PC-9 (cell line): ENCODE measurements around the gene ALCAM.

Experiments
- CTCF ChIP-seq: fragments of 200-600 bp; sonication (generic); conservative IDR thresholded peaks from 2 replicates; pipeline ENCODE4 v1.6.1; 2017; ENCODE audit warnings: mixed run types, antibody characterized with exemption, mild to moderate bottlenecking, moderate library complexity
- EZH2 ChIP-seq: fragments of 200-600 bp; sonication (generic); IDR thresholded peaks from 2 replicates; pipeline ENCODE4 v1.8.0; 2017; ENCODE audit warnings: antibody characterized with exemption, low read depth

- TF ChIP-seq CTCF: no peak
- no peak for TF ChIP-seq EZH2
Observed at GRCh38 chr3:105449414-105449813, 82.7 kb downstream of the ALCAM start.
